Activated B cell treated with CpG ODN at 0.5 μM for 24 hours (primary cell): Measurements from ENCODE around the gene NAT9. TPM values are rescaled to one million over a fixed set of nuclear protein-coding genes. Genes with fewer than 3 reads are reported as not detected.
A peak's percentile ranks its signal among the peaks of the same experiment; 100 is the strongest.

Experiments used
- ATAC-seq: fragments of 200-7000 bp; cut with Tn5 transposase; one replicate; pipeline ENCODE4 v1.10.0; 2021; ENCODE audit warnings: low read depth, mild to moderate bottlenecking, moderate library complexity
- CTCF ChIA-PET: fragments of 350-600 bp; sonication (Branson Sonifier 250); formaldehyde crosslinking; loops from one replicate; lab custom pipeline; 2021; ENCODE audit warnings: antibody characterized with exemption; lab: Charles Lee
- POLR2A ChIA-PET: fragments of 350-600 bp; sonication (Branson Sonifier 250); formaldehyde crosslinking; loops from one replicate; lab custom pipeline; 2021; ENCODE audit warnings: antibody characterized with exemption; lab: Charles Lee
- DNase-seq: peaks from one replicate; pipeline ENCODE4 v3.0.0; 2022
- H3K27ac Mint-ChIP-seq: one replicate; pipeline ENCODE4 v1.8.0; 2020; ENCODE audit warnings: mixed read lengths
- H3K27me3 Mint-ChIP-seq: one replicate; pipeline ENCODE4 v1.8.0; 2021; ENCODE audit warnings: mixed read lengths
- H3K36me3 Mint-ChIP-seq: one replicate; pipeline ENCODE4 v1.8.0; 2021; ENCODE audit warnings: low read depth, mixed read lengths
- H3K4me1 Mint-ChIP-seq: one replicate; pipeline ENCODE4 v1.8.0; 2021; ENCODE audit warnings: mixed read lengths
- H3K4me3 Mint-ChIP-seq: one replicate; pipeline ENCODE4 v1.8.0; 2020; ENCODE audit warnings: mild to moderate bottlenecking, mixed read lengths
- H3K9me3 Mint-ChIP-seq: one replicate; pipeline ENCODE4 v1.8.0; 2020; ENCODE audit warnings: mixed read lengths
- CTCF ChIP-seq: fragments of 200-600 bp; IDR thresholded peaks from one replicate; pipeline ENCODE4 v1.8.0; 2022; ENCODE audit warnings: antibody characterized with exemption, mild to moderate bottlenecking
- intact Hi-C: fragments of 100-400 bp; cut with micrococcal nuclease; formaldehyde crosslinking; loops from one replicate; pipeline ENCODE4 v1.15.1; 2024
- total RNA-seq: library from RNA; stranded (reverse); gene quantifications from 2 replicates; pipeline ENCODE4 v1.2.3, GENCODE V29; 2022

The NAT9 gene
- total RNA-seq, 1 donor from 2014 or later = 79.7 TPM

GRCh38 chr17:74769856-74770497 is 6.2 kb downstream of the NAT9 start:
- H3K27me3 Mint-ChIP-seq = no peaks in the 10 kb centered on the region
- ChIA-PET CTCF (interaction anchor here (0.5 to 3.5 kb wide), 14 partner anchors 9 to 203 kb away, joined by 3 to 70 read pairs (median 5); partner anchors contain the start of genes CD300H, CD300LD, FDXR and RAB37), POLR2A (interaction anchor here (0.6 to 1.6 kb wide), 10 partner anchors 10 to 113 kb away, joined by 3 to 7 read pairs (median 4); partner anchors contain the start of gene RAB37)
- TF ChIP-seq CTCF = no peak
- H3K9me3 Mint-ChIP-seq = no peaks in the 10 kb centered on the region
- peaks cover 74% of the 10 kb centered on the region for H3K36me3 Mint-ChIP-seq
- no peak overlapping the region for H3K27ac Mint-ChIP-seq
- DNase-seq = no peak
- intact Hi-C loops = loop anchor here (1.0 kb wide), 3 partner anchors 21 to 113 kb away; no protein-coding TSS in a partner anchor
- no peak overlapping the region for H3K4me3 Mint-ChIP-seq
- ATAC-seq = no peak
- peaks cover 12% of the 10 kb centered on the region for H3K4me1 Mint-ChIP-seq

- Mint-ChIP-seq H3K27ac (no peak overlapping the region), H3K27me3 (no peaks in the 10 kb centered on the region), H3K36me3 (peaks cover 78% of the 10 kb centered on the region), H3K9me3 (no peaks in the 10 kb centered on the region), H3K4me1 (peaks cover 12% of the 10 kb centered on the region), H3K4me3 (no peak overlapping the region)
- ChIA-PET CTCF (interaction anchor here (0.5 to 3.5 kb wide), 6 partner anchors 9 to 178 kb away, joined by 3 to 70 read pairs (median 4); partner anchors contain the start of gene CD300LD), POLR2A (interaction anchor here (0.6 to 1.6 kb wide), 4 partner anchors 20 to 33 kb away, joined by 3 to 5 read pairs (median 4); partner anchors contain the start of gene RAB37)
- ATAC-seq = no peak
- DNase-seq = no peak
- no peak for TF ChIP-seq CTCF
- intact Hi-C loops = no loop called here
These were observed 6.8 kb downstream of the NAT9 start for GRCh38 chr17:74769266-74769855.

- Mint-ChIP-seq H3K36me3 (peaks cover 73% of the 10 kb centered on the region), H3K27ac (no peak overlapping the region), H3K9me3 (no peaks in the 10 kb centered on the region), H3K4me3 (no peak overlapping the region), H3K27me3 (no peaks in the 10 kb centered on the region), H3K4me1 (peaks cover 8% of the 10 kb centered on the region)
- ChIA-PET POLR2A (interaction anchor here (1.2 to 1.6 kb wide), 2 partner anchors 20 to 23 kb away, joined by 4 to 5 read pairs; no protein-coding TSS in a partner anchor), CTCF (interaction anchor here (3.2 to 3.5 kb wide), 2 partner anchors 23 to 112 kb away, joined by 53 to 70 read pairs; no protein-coding TSS in a partner anchor)
- no peak for ATAC-seq
- no peak for TF ChIP-seq CTCF
- intact Hi-C loops = no loop called here
- no peak for DNase-seq
These were observed 7.4 kb downstream of the NAT9 start for GRCh38 chr17:74768763-74769114.

GRCh38 chr17:74768069-74768762 is 7.9 kb downstream of the NAT9 start:
- ChIA-PET POLR2A (no interaction called here), CTCF (interaction anchor here (1.5 kb wide), 1 partner anchor 111 kb away, joined by 3 read pairs; no protein-coding TSS in a partner anchor)
- TF ChIP-seq CTCF = no peak
- peaks cover 7% of the 10 kb centered on the region for H3K4me1 Mint-ChIP-seq
- ATAC-seq (no peak), DNase-seq (no peak)
- H3K36me3 Mint-ChIP-seq = peaks cover 68% of the 10 kb centered on the region
- H3K27ac Mint-ChIP-seq = peak overlapping the region; percentile 14
- intact Hi-C loops = no loop called here
- no peaks in the 10 kb centered on the region for H3K9me3 Mint-ChIP-seq
- no peak overlapping the region for H3K4me3 Mint-ChIP-seq
- H3K27me3 Mint-ChIP-seq = no peaks in the 10 kb centered on the region
